Subcutaneous abdominal adipose tissue (tissue), 5 donors: ENCODE data around the gene SAFB.

Source experiments
- H3K27ac ChIP-seq: one replicate; pipeline ENCODE4 v1.7.0; 2013; ENCODE audit warnings: low read depth, mild to moderate bottlenecking, inconsistent platforms, low read length, moderate library complexity
- H3K27me3 ChIP-seq, 5 donors: one replicate each; pipeline ENCODE4 v1.7.0; 2013; ENCODE audit warnings: low read length in 5 of 5, inconsistent platforms in 1 of 5; ENCODE audit not compliant: control insufficient read depth in 5 of 5, insufficient read depth in 4 of 5
- H3K36me3 ChIP-seq, 5 donors: one replicate each; pipeline ENCODE4 v1.7.0; 2013; ENCODE audit warnings: low read length in 5 of 5; ENCODE audit not compliant: control insufficient read depth in 5 of 5, insufficient read depth in 5 of 5
- H3K4me1 ChIP-seq, 5 donors: one replicate each; pipeline ENCODE4 v1.7.0; 2013; ENCODE audit warnings: low read length in 5 of 5, mild to moderate bottlenecking in 3 of 5, moderate library complexity in 1 of 5; ENCODE audit not compliant: control insufficient read depth in 5 of 5, insufficient read depth in 5 of 5
- H3K4me3 ChIP-seq, 5 donors: one replicate each; pipeline ENCODE4 v1.7.0; 2013; ENCODE audit warnings: low read length in 5 of 5, low read depth in 1 of 5
- H3K9ac ChIP-seq, 5 donors: one replicate each; pipeline ENCODE4 v1.7.0; 2013; ENCODE audit warnings: low read length in 5 of 5, mild to moderate bottlenecking in 4 of 5, moderate library complexity in 3 of 5
- H3K9me3 ChIP-seq, 5 donors: one replicate each; pipeline ENCODE4 v1.7.0; 2013; ENCODE audit warnings: low read length in 5 of 5; ENCODE audit not compliant: control insufficient read depth in 5 of 5
- donor health status: healthy.
- donor health status: healthy.
- donor health status: healthy.
- donor health status: healthy.
- donor health status: healthy.

Gene SAFB

DNA sequence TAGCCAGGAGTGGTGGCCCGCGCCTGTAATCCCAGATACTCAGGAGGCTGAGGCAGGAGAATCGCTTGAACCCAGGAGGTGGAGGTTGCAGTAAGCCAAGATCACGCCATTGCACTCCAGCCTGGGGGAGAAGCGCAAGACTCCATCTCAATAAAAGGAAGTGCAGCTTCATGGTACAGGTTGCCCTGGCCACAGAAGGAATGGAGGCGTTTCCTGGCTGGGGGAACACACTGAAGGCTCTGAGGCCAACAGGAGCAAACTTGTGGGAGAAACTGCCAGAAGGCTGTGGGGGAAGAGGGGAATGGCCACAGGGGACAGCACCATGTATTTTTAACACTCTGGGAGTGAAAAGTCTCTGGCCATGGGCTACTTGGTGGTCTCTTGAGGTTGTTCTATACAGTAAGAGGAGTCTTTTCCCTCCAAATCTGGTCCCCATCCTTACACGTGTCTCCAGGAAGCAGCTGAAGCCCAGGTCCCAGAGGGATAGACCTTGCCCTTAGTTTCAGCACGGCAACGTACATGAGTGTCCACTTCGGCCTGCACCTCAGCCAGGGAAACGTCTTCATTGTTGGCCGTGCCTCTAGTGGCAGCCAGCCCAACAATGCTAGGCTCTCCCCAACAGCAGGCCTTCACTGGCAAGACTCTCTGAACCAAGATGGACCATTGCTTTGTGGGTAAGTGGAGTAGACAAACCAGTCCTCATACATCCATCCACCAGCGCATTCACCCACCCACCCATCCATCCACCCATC lies 50.0 kb downstream of the SAFB start:
- H3K27ac ChIP-seq = no peak overlapping the region
- H3K9ac ChIP-seq = no peak overlapping the region
- no peaks in the 10 kb centered on the region for H3K4me1 ChIP-seq

GRCh38 chr19:5673752-5674151 lies 50.9 kb downstream of the SAFB start:
- Histone ChIP-seq H3K36me3 (peaks cover 0 to 38% (median 22%) of the 10 kb centered on the region in 5 donors), H3K4me3 (no peak overlapping the region), H3K27ac (no peak overlapping the region), H3K9ac (no peak overlapping the region), H3K27me3 (no peaks in the 10 kb centered on the region), H3K4me1 (no peaks in the 10 kb centered on the region), H3K9me3 (no peaks in the 10 kb centered on the region)

More for the DNA sequence above, 50.0 kb downstream of the SAFB start:
- Histone ChIP-seq H3K36me3 (peaks cover 0 to 38% (median 22%) of the 10 kb centered on the region in 5 donors), H3K9me3 (no peaks in the 10 kb centered on the region), H3K27me3 (no peaks in the 10 kb centered on the region), H3K4me3 (no peak overlapping the region)

GRCh38 chr19:5674714-5675113 lies 51.8 kb downstream of the SAFB start:
- Histone ChIP-seq H3K9ac (peak overlapping the region in 1 of 5 donors; percentile 28), H3K27me3 (no peaks in the 10 kb centered on the region), H3K4me1 (peaks cover 3 to 8% (median 8%) of the 10 kb centered on the region in 5 donors), H3K4me3 (no peak overlapping the region), H3K36me3 (peaks cover 0 to 28% (median 13%) of the 10 kb centered on the region in 5 donors), H3K9me3 (no peaks in the 10 kb centered on the region), H3K27ac (no peak overlapping the region)

- Histone ChIP-seq H3K9me3 (no peaks in the 10 kb centered on the region), H3K27ac (no peak overlapping the region), H3K4me1 (peaks cover 3 to 17% (median 17%) of the 10 kb centered on the region in 5 donors), H3K36me3 (peaks cover 0 to 20% (median 10%) of the 10 kb centered on the region in 5 donors), H3K27me3 (no peaks in the 10 kb centered on the region), H3K9ac (no peak overlapping the region), H3K4me3 (no peak overlapping the region)
Observed at GRCh38 chr19:5676105-5676771, 53.4 kb downstream of the SAFB start.

DNA sequence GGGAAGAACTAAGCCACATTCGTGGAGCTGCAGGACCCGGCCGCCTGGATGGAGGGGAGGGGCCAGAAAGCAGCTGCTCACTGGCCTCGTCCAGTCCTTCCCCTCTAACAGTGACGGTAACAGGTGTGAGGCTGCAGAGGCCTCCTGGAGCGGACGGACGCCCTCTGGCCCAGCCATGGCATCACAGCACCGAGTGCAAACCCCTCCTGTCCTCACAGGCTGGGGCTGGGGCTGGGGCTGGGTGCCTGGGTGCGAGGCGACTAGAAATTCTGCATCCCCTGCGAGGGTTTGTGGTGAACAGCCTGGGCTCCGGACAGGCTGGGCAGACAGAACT lies 53.9 kb downstream of the SAFB start:
- no peak overlapping the region for H3K4me3 ChIP-seq
- no peak overlapping the region for H3K27ac ChIP-seq
- peaks cover 3 to 20% (median 19%) of the 10 kb centered on the region in 5 donors for H3K4me1 ChIP-seq
- H3K9me3 ChIP-seq = no peaks in the 10 kb centered on the region
- H3K9ac ChIP-seq = no peak overlapping the region
- peaks cover 0 to 15% (median 9%) of the 10 kb centered on the region in 5 donors for H3K36me3 ChIP-seq
- no peaks in the 10 kb centered on the region for H3K27me3 ChIP-seq

DNA sequence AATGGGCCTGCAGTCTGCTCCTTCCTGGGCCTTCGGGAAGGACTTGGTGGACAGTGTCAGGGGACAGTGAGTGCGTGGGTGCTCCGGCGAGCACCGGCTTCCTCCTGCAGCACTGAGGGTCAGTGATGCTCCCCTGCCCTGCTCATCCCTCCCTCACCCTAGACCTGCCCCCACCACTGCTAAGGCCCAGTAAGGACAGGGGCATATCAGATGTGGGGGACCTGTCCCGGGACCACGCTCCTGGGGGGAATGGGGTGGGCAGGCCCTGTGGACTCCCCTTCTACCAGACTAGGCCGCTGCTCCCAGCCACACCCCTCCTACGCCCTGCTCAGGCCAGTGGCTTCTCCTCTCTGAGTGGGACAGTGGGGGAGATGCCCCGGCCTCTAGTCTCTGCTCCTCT lies 54.3 kb downstream of the SAFB start:
- H3K9ac ChIP-seq = no peak overlapping the region
- H3K27me3 ChIP-seq = no peaks in the 10 kb centered on the region
- no peaks in the 10 kb centered on the region for H3K9me3 ChIP-seq
- H3K4me1 ChIP-seq = peaks cover 3 to 20% (median 19%) of the 10 kb centered on the region in 5 donors
- peaks cover 0 to 11% (median 5%) of the 10 kb centered on the region in 5 donors for H3K36me3 ChIP-seq
- H3K27ac ChIP-seq = no peak overlapping the region
- no peak overlapping the region for H3K4me3 ChIP-seq

DNA sequence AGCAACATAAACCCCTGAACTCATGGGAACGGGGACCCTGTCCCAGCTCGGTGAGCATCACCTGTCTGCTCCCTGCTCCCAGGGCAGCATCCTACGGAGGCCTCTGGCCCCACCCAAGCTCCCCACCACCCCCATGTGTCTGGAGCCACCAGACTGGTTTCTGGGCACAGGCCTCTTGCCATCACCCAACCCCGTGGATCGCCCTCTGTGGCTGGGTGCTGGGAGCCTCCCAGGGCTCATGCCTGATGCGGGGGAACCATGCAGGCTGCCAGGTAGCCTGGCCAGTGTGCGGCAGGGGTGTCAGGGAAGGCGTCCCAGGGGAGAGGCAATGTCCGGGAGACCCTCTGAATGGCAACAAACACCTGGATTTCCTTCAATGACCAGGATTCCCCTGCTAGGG lies 54.7 kb downstream of the SAFB start:
- Histone ChIP-seq H3K27ac (no peak overlapping the region), H3K27me3 (no peaks in the 10 kb centered on the region), H3K36me3 (peaks cover 0 to 11% (median 5%) of the 10 kb centered on the region in 5 donors), H3K9ac (peak overlapping the region in 1 of 5 donors; percentile 10), H3K4me1 (peaks cover 3 to 20% (median 19%) of the 10 kb centered on the region in 5 donors), H3K9me3 (no peaks in the 10 kb centered on the region), H3K4me3 (no peak overlapping the region)

- H3K4me3 ChIP-seq = no peak overlapping the region
- peak overlapping the region in 1 of 5 donors; percentile 10 for H3K9ac ChIP-seq
- H3K4me1 ChIP-seq = peaks cover 3 to 20% (median 19%) of the 10 kb centered on the region in 5 donors
- no peak overlapping the region for H3K27ac ChIP-seq
- peaks cover 0 to 11% (median 5%) of the 10 kb centered on the region in 5 donors for H3K36me3 ChIP-seq
- H3K9me3 ChIP-seq = no peaks in the 10 kb centered on the region
- no peaks in the 10 kb centered on the region for H3K27me3 ChIP-seq
Observed at GRCh38 chr19:5678071-5678718, 55.3 kb downstream of the SAFB start.

- peak overlapping the region; percentile 86 to 98 (median 95) for H3K4me3 ChIP-seq
- peak overlapping the region; percentile 79 for H3K27ac ChIP-seq
Observed at GRCh38 chr19:5679289-5680083, 56.6 kb downstream of the SAFB start.

More at GRCh38 chr19:5679289-5680083, 56.6 kb downstream of the SAFB start:
- Histone ChIP-seq H3K36me3 (peaks cover 0 to 11% (median 5%) of the 10 kb centered on the region in 5 donors), H3K9me3 (no peaks in the 10 kb centered on the region), H3K9ac (peak overlapping the region; percentile 57 to 99 (median 89)), H3K4me1 (peaks cover 3 to 20% (median 19%) of the 10 kb centered on the region in 5 donors), H3K27me3 (no peaks in the 10 kb centered on the region)
